ENCODE data around the gene MLLT10.

MLLT10 gene

DNA sequence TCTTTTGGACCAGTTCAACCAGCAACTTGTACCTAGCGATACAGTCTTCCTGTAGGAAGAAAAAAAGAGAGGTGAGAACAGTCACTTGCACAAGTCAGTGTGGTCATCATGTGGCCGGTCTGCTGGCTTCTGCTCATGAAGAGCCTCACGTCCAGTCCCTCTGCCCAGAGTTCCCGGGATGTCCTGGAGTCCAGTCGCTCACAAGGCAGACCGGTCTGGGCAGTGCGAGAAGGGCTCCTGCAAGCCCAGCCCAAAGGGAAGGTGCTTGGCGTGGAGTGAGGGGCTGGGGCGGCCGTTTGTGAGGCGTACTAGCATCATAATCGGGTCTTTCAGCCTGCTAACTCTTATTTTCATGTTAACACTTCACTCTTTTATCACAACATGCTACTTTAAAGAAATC, 222.7 kb downstream of the MLLT10 start:
- Histone ChIP-seq H3K4me3 (ENCODE audit: low read length in 2 of 2) (no peak overlapping the region), H3K36me3 (ENCODE audit: control insufficient read depth in 2 of 2, insufficient read depth in 2 of 2, low read length in 2 of 2) (peaks cover 3 to 16% of the 10 kb centered on the region in 2 donors), H3K9ac (ENCODE audit: low read length in 2 of 2) (no peak overlapping the region), H3K27me3 (ENCODE audit: control insufficient read depth in 1 of 2, insufficient read depth in 2 of 2, low read length in 2 of 2) (no peaks in the 10 kb centered on the region), H3K4me1 (ENCODE audit: control insufficient read depth, insufficient read depth, low read length) (no peaks in the 10 kb centered on the region), H3K27ac (ENCODE audit: low read length) (no peak overlapping the region), H3K9me3 (ENCODE audit: control insufficient read depth in 2 of 2, low read length in 2 of 2) (no peaks in the 10 kb centered on the region)

DNA sequence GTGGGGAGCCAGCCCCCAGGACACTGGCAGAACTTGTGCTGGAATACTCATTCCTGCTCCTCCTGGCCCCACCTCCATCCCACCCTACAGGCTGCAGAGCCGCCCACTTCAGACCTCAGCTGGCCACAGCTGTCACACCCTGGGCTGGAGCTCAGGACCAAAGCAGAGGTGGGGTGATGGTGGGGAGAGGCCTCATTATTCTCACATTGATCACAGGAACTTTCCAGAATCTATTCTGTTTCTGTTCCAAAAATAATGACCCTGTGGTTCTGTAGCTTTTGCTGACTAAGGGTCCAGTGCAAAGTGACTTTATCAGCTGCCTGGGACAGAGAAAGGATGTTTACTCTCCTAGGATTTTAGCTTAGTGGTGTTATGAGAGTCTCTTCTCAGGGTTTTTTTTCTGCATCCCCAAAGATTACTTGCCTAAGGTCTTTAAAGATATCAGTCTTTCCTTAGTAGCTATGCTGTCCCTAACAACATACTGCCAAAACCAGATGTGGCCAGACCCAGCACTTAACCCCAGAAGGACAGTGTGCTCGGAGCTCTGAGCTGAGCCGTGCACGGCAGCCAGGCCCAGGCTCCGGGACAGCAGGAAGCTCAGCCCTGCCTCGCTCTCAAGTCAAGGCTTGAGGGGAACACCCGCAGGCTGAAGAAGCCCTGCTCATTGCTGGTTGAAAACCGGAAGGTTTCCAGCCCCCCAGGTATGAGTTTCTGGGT, 223.3 kb downstream of the MLLT10 start:
- Histone ChIP-seq H3K27me3 (ENCODE audit: control insufficient read depth in 1 of 2, insufficient read depth in 2 of 2, low read length in 2 of 2) (no peaks in the 10 kb centered on the region), H3K4me1 (ENCODE audit: control insufficient read depth, insufficient read depth, low read length) (no peaks in the 10 kb centered on the region), H3K9ac (ENCODE audit: low read length in 2 of 2) (no peak overlapping the region), H3K36me3 (ENCODE audit: control insufficient read depth in 2 of 2, insufficient read depth in 2 of 2, low read length in 2 of 2) (peaks cover 3 to 16% of the 10 kb centered on the region in 2 donors), H3K9me3 (ENCODE audit: control insufficient read depth in 2 of 2, low read length in 2 of 2) (no peaks in the 10 kb centered on the region), H3K4me3 (ENCODE audit: low read length in 2 of 2) (no peak overlapping the region), H3K27ac (ENCODE audit: low read length) (no peak overlapping the region)

DNA sequence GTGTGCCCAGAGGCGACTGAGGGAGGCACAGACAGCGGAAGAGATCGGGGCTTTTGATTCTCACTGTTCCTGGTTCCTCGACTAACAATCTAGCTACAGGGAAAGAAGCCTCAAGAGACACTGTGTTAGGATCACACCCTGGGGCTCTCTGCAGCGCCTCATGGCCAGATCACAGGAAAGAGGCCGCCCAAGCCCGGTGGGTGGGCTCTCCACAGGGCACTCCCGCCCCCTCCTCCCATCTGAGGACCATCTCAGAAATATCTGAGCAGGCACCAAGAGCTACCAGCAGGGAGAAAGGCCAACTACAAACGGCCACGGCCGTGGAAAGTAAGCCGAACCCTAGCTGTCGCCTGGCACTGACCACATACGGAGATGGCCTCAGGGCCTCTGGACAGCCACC, 224.2 kb downstream of the MLLT10 start:
- no peak overlapping the region for H3K27ac ChIP-seq (ENCODE audit: low read length)
- H3K4me1 ChIP-seq (ENCODE audit: control insufficient read depth, insufficient read depth, low read length) = no peaks in the 10 kb centered on the region
- no peak overlapping the region for H3K4me3 ChIP-seq (ENCODE audit: low read length in 2 of 2)
- H3K9ac ChIP-seq (ENCODE audit: low read length in 2 of 2) = no peak overlapping the region
- H3K36me3 ChIP-seq (ENCODE audit: control insufficient read depth in 2 of 2, insufficient read depth in 2 of 2, low read length in 2 of 2) = peaks cover 3 to 16% of the 10 kb centered on the region in 2 donors
- H3K27me3 ChIP-seq (ENCODE audit: control insufficient read depth in 1 of 2, insufficient read depth in 2 of 2, low read length in 2 of 2) = no peaks in the 10 kb centered on the region
- no peaks in the 10 kb centered on the region for H3K9me3 ChIP-seq (ENCODE audit: control insufficient read depth in 2 of 2, low read length in 2 of 2)

DNA sequence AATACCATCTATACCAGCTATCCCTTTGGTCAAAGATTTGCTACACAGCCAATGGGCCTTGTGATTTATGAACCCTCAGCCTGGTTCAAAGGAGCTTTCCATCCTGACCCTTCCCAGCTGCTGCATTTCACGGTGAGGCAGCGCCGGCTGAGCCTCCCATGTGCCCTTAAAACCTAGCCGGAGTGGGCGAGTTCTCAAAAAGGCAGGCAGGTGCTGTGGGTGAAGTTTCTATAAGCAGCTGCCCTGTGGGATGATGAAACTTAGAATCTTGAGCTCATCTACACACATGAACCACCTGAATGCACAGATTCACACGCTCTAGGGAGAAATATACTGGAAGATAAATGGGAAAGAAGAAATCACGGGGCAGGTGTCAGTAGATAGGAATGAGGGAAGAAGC, 224.7 kb downstream of the MLLT10 start:
- no peak overlapping the region for H3K27ac ChIP-seq (ENCODE audit: low read length)
- peaks cover 3 to 16% of the 10 kb centered on the region in 2 donors for H3K36me3 ChIP-seq (ENCODE audit: control insufficient read depth in 2 of 2, insufficient read depth in 2 of 2, low read length in 2 of 2)
- no peak overlapping the region for H3K9ac ChIP-seq (ENCODE audit: low read length in 2 of 2)
- no peaks in the 10 kb centered on the region for H3K27me3 ChIP-seq (ENCODE audit: control insufficient read depth in 1 of 2, insufficient read depth in 2 of 2, low read length in 2 of 2)
- H3K4me3 ChIP-seq (ENCODE audit: low read length in 2 of 2) = no peak overlapping the region
- no peaks in the 10 kb centered on the region for H3K9me3 ChIP-seq (ENCODE audit: control insufficient read depth in 2 of 2, low read length in 2 of 2)
- no peaks in the 10 kb centered on the region for H3K4me1 ChIP-seq (ENCODE audit: control insufficient read depth, insufficient read depth, low read length)

DNA sequence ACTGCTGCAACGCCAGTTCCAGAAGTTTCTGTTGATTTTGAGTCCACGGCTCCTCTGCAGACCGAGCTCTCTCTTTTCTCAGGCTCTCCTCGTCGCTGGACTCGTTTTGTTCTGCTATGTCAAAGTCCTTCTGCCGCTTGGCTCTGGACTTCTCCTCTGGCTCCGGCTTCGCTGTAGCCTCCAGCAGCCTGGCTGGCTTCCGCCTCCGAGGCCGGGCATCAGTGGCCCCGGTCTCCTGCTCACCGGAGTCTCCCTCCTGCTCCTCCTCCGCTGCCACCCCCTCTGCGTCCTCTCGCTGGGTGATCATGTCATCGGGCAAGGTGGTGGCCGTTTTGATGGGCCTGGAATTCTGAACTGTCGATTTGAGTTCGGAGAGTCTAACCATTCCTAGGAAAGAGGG, 225.2 kb downstream of the MLLT10 start:
- no peak overlapping the region for H3K9ac ChIP-seq (ENCODE audit: low read length in 2 of 2)
- H3K4me3 ChIP-seq (ENCODE audit: low read length in 2 of 2) = no peak overlapping the region
- H3K27me3 ChIP-seq (ENCODE audit: control insufficient read depth in 1 of 2, insufficient read depth in 2 of 2, low read length in 2 of 2) = no peaks in the 10 kb centered on the region
- H3K4me1 ChIP-seq (ENCODE audit: control insufficient read depth, insufficient read depth, low read length) = no peaks in the 10 kb centered on the region
- H3K9me3 ChIP-seq (ENCODE audit: control insufficient read depth in 2 of 2, low read length in 2 of 2) = no peaks in the 10 kb centered on the region
- H3K36me3 ChIP-seq (ENCODE audit: control insufficient read depth in 2 of 2, insufficient read depth in 2 of 2, low read length in 2 of 2) = peaks cover 3 to 16% of the 10 kb centered on the region in 2 donors
- no peak overlapping the region for H3K27ac ChIP-seq (ENCODE audit: low read length)

DNA sequence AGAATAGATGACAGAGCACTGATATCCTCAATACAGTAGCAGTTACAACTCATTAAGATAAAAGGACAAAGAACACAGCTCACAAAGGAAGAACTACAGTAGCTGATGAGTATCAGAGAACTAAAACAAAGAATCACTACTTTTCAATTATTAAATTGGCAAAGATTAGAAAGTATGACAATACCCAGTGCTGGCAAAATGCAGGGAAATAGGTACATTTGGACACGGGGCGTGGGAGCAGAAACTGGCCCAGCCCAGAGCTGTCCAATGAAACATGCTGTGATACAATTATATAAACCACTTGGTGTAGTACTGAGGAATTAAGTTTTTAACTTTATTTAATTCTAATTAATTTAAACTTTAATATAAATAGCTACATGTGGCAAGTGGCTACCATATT, 226.3 kb downstream of the MLLT10 start:
- Histone ChIP-seq H3K27me3 (ENCODE audit: control insufficient read depth in 1 of 2, insufficient read depth in 2 of 2, low read length in 2 of 2) (no peaks in the 10 kb centered on the region), H3K27ac (ENCODE audit: low read length) (no peak overlapping the region), H3K4me3 (ENCODE audit: low read length in 2 of 2) (no peak overlapping the region), H3K36me3 (ENCODE audit: control insufficient read depth in 2 of 2, insufficient read depth in 2 of 2, low read length in 2 of 2) (peaks cover 3 to 12% of the 10 kb centered on the region in 2 donors), H3K9me3 (ENCODE audit: control insufficient read depth in 2 of 2, low read length in 2 of 2) (no peaks in the 10 kb centered on the region), H3K4me1 (ENCODE audit: control insufficient read depth, insufficient read depth, low read length) (no peaks in the 10 kb centered on the region), H3K9ac (ENCODE audit: low read length in 2 of 2) (no peak overlapping the region)

DNA sequence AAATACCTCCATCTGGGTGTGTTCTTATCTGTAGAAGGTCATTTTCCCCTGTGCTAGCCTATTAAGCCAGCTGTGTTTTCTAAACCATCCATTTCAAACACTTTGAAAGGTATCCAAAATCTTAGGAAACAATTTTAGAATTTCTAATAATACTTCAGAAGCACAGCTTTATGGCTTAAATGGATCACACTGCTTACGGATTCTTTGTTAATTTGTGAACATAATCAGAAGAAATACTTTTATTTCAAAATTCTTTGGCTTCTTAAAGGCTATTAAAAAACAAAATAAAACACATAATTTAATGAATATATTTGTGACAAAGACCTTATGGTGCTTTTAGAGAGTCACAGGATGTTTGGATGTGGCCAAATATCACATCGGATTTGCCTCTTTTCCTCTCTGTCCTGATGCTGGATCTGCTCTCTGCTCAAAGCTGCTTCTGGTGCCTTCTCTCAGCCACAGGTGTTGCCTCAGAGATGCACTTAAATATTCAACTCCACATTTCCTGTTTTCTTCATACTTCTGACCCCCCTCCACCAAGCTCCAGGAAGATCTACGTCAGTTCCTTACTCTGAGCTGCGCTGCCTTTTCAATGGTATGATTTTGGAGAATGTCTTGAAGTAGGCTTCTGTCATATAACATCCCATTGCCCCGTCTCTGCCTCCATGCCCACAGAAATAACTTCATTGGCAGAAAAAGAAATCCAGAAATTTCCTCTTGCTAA, 230.6 kb downstream of the MLLT10 start:
- H3K36me3 ChIP-seq (ENCODE audit: control insufficient read depth in 2 of 2, insufficient read depth in 2 of 2, low read length in 2 of 2) = no peaks in the 10 kb centered on the region
- no peak overlapping the region for H3K4me3 ChIP-seq (ENCODE audit: low read length in 2 of 2)
- no peaks in the 10 kb centered on the region for H3K27me3 ChIP-seq (ENCODE audit: control insufficient read depth in 1 of 2, insufficient read depth in 2 of 2, low read length in 2 of 2)
- H3K9me3 ChIP-seq (ENCODE audit: control insufficient read depth in 2 of 2, low read length in 2 of 2) = no peaks in the 10 kb centered on the region
- no peak overlapping the region for H3K9ac ChIP-seq (ENCODE audit: low read length in 2 of 2)
- H3K4me1 ChIP-seq (ENCODE audit: control insufficient read depth, insufficient read depth, low read length) = no peaks in the 10 kb centered on the region
- no peak overlapping the region for H3K27ac ChIP-seq (ENCODE audit: low read length)

DNA sequence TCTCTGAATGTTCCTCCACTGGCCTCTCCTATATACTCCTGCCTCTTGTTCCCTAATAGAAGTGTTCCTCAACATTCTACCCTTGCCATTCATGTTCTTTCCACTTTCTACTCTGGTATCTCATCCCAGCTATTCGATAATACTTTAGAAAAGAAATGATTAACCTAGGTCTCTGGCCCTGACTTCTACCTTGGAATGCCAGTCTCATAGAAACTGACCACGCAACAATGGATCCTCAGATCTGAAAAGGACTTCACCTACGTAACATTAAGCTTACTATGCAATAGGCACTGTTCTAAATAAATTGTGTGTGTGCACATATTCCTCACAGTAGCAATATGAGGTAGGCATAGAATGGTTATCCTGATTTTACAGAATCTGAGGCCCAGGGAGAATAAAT, 235.0 kb downstream of the MLLT10 start:
- no peak overlapping the region for H3K4me3 ChIP-seq (ENCODE audit: low read length in 2 of 2)
- H3K27ac ChIP-seq (ENCODE audit: low read length) = no peak overlapping the region
- no peaks in the 10 kb centered on the region for H3K27me3 ChIP-seq (ENCODE audit: control insufficient read depth in 1 of 2, insufficient read depth in 2 of 2, low read length in 2 of 2)
- no peak overlapping the region for H3K9ac ChIP-seq (ENCODE audit: low read length in 2 of 2)
- no peaks in the 10 kb centered on the region for H3K9me3 ChIP-seq (ENCODE audit: control insufficient read depth in 2 of 2, low read length in 2 of 2)
- no peaks in the 10 kb centered on the region for H3K36me3 ChIP-seq (ENCODE audit: control insufficient read depth in 2 of 2, insufficient read depth in 2 of 2, low read length in 2 of 2)
- H3K4me1 ChIP-seq (ENCODE audit: control insufficient read depth, insufficient read depth, low read length) = no peaks in the 10 kb centered on the region

DNA sequence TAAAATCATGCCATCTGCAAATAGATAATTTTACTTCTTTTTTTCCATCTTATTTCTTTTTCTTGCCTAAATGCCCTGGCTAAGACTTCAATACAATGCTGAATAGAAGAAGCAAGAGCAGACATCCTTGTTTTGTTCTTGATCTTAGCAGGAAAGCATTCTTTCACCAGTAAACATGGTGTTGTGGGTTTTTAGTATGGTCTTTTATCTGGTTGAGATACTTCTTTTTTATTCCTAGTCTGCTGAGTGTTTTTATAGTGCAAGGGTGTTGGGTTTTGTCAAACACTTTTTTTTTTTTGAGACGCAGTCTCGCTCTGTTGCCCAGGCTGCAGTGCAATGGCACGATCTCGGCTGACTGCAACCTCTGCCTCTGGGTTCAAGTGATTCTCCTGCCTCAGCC, 237.2 kb downstream of the MLLT10 start:
- H3K9ac ChIP-seq (ENCODE audit: low read length in 2 of 2) = no peak overlapping the region
- no peaks in the 10 kb centered on the region for H3K9me3 ChIP-seq (ENCODE audit: control insufficient read depth in 2 of 2, low read length in 2 of 2)
- H3K27me3 ChIP-seq (ENCODE audit: control insufficient read depth in 1 of 2, insufficient read depth in 2 of 2, low read length in 2 of 2) = no peaks in the 10 kb centered on the region
- no peaks in the 10 kb centered on the region for H3K4me1 ChIP-seq (ENCODE audit: control insufficient read depth, insufficient read depth, low read length)
- no peak overlapping the region for H3K4me3 ChIP-seq (ENCODE audit: low read length in 2 of 2)
- no peak overlapping the region for H3K27ac ChIP-seq (ENCODE audit: low read length)
- H3K36me3 ChIP-seq (ENCODE audit: control insufficient read depth in 2 of 2, insufficient read depth in 2 of 2, low read length in 2 of 2) = no peaks in the 10 kb centered on the region

DNA sequence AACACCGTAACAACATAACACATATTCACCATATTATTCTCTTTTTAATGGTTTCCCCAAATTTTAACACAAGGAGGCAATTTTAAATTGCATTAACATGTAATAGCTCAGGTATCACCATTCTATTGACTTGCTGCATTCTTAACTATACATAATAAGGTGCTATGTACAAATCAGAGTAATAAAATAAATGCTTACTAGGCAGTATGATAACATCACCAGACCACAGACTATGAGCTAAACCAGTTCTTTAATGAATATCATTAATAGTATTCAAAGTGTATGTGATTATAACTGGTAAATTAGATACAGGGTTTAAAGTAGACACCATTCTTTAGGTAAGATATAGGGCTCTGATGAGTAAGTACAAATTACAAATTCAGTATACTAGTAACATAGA, 242.9 kb downstream of the MLLT10 start:
- Histone ChIP-seq H3K27ac (ENCODE audit: low read length) (no peak overlapping the region), H3K4me1 (ENCODE audit: control insufficient read depth, insufficient read depth, low read length) (no peaks in the 10 kb centered on the region), H3K4me3 (ENCODE audit: low read length in 2 of 2) (no peak overlapping the region), H3K9ac (ENCODE audit: low read length in 2 of 2) (no peak overlapping the region), H3K27me3 (ENCODE audit: control insufficient read depth in 1 of 2, insufficient read depth in 2 of 2, low read length in 2 of 2) (no peaks in the 10 kb centered on the region), H3K36me3 (ENCODE audit: control insufficient read depth in 2 of 2, insufficient read depth in 2 of 2, low read length in 2 of 2) (no peaks in the 10 kb centered on the region), H3K9me3 (ENCODE audit: control insufficient read depth in 2 of 2, low read length in 2 of 2) (no peaks in the 10 kb centered on the region)

DNA sequence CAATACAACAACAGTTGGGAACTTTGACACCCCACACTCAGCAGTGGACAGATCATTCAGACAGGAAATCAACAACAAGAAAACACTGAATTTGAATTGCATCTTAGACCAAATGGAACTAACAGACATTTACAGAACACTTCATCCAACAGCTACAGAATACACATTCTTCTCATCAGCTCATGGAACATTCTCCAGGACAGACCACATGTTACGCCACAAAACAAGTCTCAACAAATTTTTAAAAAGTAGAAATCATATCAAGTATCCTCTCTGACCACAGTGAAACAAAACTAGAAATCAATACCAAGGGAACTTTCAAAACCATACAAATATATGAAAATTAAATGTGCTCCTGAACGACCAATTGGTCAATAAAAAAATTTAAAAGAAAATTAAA, 257.2 kb downstream of the MLLT10 start:
- Histone ChIP-seq H3K36me3 (ENCODE audit: control insufficient read depth in 2 of 2, insufficient read depth in 2 of 2, low read length in 2 of 2) (no peaks in the 10 kb centered on the region), H3K9me3 (ENCODE audit: control insufficient read depth in 2 of 2, low read length in 2 of 2) (no peaks in the 10 kb centered on the region), H3K4me3 (ENCODE audit: low read length in 2 of 2) (no peak overlapping the region), H3K27me3 (ENCODE audit: control insufficient read depth in 1 of 2, insufficient read depth in 2 of 2, low read length in 2 of 2) (no peaks in the 10 kb centered on the region), H3K4me1 (ENCODE audit: control insufficient read depth, insufficient read depth, low read length) (no peaks in the 10 kb centered on the region), H3K9ac (ENCODE audit: low read length in 2 of 2) (no peak overlapping the region), H3K27ac (ENCODE audit: low read length) (no peak overlapping the region)
